ES-I3 (cell line): ENCODE results near the gene ADRA2B.
"Not testable (repeated sequence)": the region's sequence is repeated elsewhere in the genome, so short reads cannot be mapped to it uniquely, and the experiment has no call there.

Experiments
- H3K36me3 ChIP-seq: 2 replicates; pipeline ENCODE4 v1.6.1; 2013; ENCODE audit warnings: mild to moderate bottlenecking, low read length, control low read depth, moderate library complexity; ENCODE audit not compliant: insufficient read depth
- H3K4me1 ChIP-seq: 2 replicates; pipeline ENCODE4 v1.6.1; 2013; ENCODE audit warnings: mild to moderate bottlenecking, control low read depth, low read length; ENCODE audit not compliant: insufficient read depth
- H3K9ac ChIP-seq: 2 replicates; pipeline ENCODE4 v1.6.1; 2013; ENCODE audit warnings: low read depth, mild to moderate bottlenecking, low read length, moderate library complexity
- H3K9me3 ChIP-seq: 2 replicates; pipeline ENCODE4 v1.6.1; 2013; ENCODE audit warnings: mild to moderate bottlenecking, low read length, moderate library complexity; ENCODE audit not compliant: control insufficient read depth, insufficient read depth

Gene ADRA2B

DNA sequence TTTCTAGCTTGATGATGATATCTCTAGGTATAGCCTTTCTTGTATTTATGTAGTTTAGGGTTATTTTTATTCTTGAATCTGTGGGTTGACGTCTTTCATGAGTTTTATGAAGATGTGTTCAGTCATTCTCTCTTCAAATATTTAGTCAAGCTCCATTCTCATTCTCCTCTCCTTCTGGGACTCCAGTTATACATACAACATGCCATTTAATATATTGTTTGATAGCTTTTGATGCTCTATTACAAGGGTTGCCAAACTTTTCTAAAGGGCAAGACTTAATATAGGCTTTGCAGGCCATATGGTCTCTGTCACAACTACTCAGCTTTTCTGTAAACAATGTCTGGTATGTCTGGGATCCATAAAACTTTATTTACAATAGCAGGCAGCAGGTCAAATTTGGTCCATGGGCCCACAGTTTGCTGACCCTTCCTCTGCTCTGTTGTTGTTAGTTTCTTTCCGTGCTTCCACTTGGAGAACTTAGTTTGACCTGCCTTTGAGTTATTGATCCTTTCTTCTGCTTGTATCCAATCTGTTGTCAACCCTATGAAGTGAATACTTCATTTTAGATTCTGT, 41.1 kb downstream of the ADRA2B start:
- H3K36me3 ChIP-seq, result no peaks in the 10 kb centered on the region

DNA sequence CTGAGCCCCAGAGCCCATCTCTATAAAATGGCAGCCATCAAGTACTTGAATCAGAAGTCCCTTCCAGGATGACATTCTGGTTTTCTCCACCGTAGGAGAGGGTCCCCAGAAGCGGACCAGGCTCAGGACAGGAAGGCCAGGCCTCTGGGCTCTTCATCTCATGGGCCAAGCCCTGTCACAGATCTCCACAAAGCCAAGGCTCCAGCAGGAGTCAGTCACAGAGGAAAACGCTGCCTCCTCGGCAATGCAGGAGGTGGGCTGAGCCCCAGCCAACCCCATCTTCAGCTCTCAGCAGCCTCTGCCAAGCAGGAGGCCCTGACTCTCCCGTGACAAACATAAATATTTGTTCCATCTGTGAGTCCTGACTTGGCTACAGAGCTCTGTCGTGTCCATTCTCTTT, 42.2 kb downstream of the ADRA2B start:
- Histone ChIP-seq H3K9me3 (no peaks in the 10 kb centered on the region; the same call in 1 of the 2 replicates), H3K4me1 (no peaks in the 10 kb centered on the region)

More for the DNA sequence above, 41.1 kb downstream of the ADRA2B start:
- H3K4me1 ChIP-seq, result no peaks in the 10 kb centered on the region
- no peaks in the 10 kb centered on the region; the same call in 1 of the 2 replicates for H3K9me3 ChIP-seq
- H3K9ac ChIP-seq, result no peak overlapping the region

DNA sequence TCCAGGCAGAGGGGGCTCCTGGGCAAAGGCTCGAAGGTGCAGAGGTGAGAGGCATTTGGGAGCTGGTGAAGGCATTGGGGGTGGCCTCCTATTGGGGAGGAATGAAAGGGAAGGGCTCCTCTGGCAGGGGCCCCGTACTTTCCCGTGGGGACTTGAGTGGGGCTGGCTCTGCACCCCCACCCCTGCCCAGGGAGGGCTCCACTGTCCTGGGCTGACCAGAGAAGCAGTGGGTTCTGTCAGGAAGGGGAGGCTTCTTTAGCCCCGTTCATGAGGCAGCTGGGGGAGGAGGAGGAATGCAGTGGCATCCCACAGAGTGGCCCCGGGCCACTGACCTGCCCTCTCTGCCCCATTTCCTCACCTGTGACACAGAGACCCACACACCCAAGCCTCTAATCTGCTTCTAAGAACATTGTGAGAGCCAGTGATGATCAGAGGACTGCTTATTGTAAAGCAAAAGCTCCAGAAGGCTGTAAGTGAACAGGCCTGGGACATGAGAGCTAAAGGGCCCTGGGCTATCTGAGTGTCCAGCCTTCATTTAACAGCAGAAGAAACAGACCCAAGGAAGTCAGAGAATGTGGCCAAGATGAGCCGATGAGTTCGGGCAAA, 43.1 kb downstream of the ADRA2B start:
- H3K4me1 ChIP-seq, result no peaks in the 10 kb centered on the region
- no peaks in the 10 kb centered on the region; the same call in 1 of the 2 replicates for H3K9me3 ChIP-seq
- no peak overlapping the region for H3K9ac ChIP-seq

More for the DNA sequence above, 42.2 kb downstream of the ADRA2B start:
- H3K9ac ChIP-seq, result no peak overlapping the region
- H3K36me3 ChIP-seq, result no peaks in the 10 kb centered on the region

GRCh38 chr2:96072746-96073145, 43.6 kb downstream of the ADRA2B start:
- no peaks in the 10 kb centered on the region; the same call in 1 of the 2 replicates for H3K9me3 ChIP-seq
- no peaks in the 10 kb centered on the region for H3K36me3 ChIP-seq
- H3K9ac ChIP-seq, result no peak overlapping the region
- no peaks in the 10 kb centered on the region for H3K4me1 ChIP-seq

More for the DNA sequence above, 43.1 kb downstream of the ADRA2B start:
- H3K36me3 ChIP-seq, result no peaks in the 10 kb centered on the region

GRCh38 chr2:96071977-96072491, 44.3 kb downstream of the ADRA2B start:
- H3K9me3 ChIP-seq, H3K4me1 ChIP-seq, H3K9ac ChIP-seq, H3K36me3 ChIP-seq: not testable (repeated sequence)

GRCh38 chr2:96071087-96071976, 45.0 kb downstream of the ADRA2B start:
- H3K4me1 ChIP-seq, H3K9ac ChIP-seq, H3K36me3 ChIP-seq, H3K9me3 ChIP-seq: not testable (repeated sequence)

GRCh38 chr2:96070351-96070750, 46.0 kb downstream of the ADRA2B start:
- not testable (repeated sequence) for H3K4me1 ChIP-seq, H3K9me3 ChIP-seq, H3K36me3 ChIP-seq

DNA sequence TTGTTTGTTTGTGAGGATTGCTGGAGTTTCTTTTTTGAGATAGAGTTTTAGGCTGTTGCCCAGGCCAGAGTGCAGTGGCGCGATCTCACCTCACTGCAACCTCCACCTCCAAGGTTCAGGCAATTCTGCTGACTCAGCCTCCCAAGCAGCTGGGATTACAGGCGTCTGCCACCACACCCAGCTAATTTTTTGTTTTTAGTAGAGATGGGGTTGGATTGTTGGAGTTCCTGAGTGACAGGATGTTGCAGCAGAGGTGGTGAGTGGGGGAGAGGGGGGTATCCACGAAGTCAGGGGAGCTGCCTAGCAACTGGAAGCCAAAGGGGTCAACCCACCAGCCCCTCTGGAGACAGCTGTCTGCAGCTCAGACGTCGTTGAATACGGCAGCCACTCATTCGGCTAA, 46.5 kb downstream of the ADRA2B start:
- not testable (repeated sequence) for H3K4me1 ChIP-seq, H3K9ac ChIP-seq, H3K36me3 ChIP-seq, H3K9me3 ChIP-seq

More at GRCh38 chr2:96070351-96070750, 46.0 kb downstream of the ADRA2B start:
- H3K9ac ChIP-seq, result not testable (repeated sequence)

GRCh38 chr2:96067902-96068581, 48.3 kb downstream of the ADRA2B start:
- H3K4me1 ChIP-seq, H3K9ac ChIP-seq, H3K36me3 ChIP-seq, H3K9me3 ChIP-seq: not testable (repeated sequence)

DNA sequence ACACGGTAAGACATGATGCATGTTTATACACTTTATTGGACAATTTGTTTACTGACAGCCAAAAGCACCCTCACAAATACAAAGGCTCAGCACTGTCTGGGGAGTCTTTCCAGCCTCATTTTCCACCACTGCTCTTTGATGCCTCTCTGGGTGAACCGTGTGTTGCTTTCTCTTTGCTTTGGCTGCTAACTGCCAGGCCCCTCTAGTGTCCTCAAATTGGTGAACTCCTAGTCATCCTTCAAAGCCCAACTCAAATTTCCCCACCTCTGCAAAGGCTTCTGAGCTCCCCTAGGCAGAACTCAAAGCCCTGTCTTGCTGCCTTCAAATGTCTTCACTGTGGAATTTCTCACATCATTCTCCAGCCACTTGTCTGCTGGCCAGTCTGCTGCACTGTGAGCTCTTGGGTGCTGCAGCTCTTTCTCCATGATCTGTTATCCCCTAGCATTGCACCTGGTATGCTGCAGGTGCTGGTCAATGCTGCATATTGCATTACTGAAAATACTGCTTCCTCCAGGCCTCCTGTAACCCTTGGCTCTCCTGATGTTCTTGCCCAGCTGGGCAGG, 49.2 kb downstream of the ADRA2B start:
- not testable (repeated sequence) for H3K9me3 ChIP-seq, H3K9ac ChIP-seq, H3K36me3 ChIP-seq

DNA sequence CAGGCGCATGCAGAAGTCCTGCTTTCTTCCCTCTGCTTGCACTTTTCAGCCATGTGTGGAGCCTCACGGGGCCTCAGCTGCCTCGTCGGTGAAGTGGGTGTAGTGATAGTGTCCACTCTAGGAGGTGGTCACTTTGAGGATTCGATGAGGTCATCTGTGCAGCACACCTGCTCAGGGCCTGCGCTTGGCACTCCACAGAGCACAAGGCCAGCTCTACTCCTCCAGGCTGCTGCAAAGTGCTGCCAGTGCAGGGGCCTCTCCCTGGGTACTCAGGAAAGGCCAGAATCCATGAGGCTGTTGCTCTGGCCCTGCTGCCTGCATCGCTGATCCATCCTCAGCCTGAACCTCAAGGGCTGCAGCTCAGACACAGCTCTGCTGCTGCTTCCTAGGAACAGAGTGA, 49.9 kb downstream of the ADRA2B start:
- not testable (repeated sequence) for H3K9me3 ChIP-seq, H3K36me3 ChIP-seq, H3K4me1 ChIP-seq, H3K9ac ChIP-seq

More for the DNA sequence above, 49.2 kb downstream of the ADRA2B start:
- not testable (repeated sequence) for H3K4me1 ChIP-seq

- H3K36me3 ChIP-seq, H3K9ac ChIP-seq, H3K9me3 ChIP-seq, H3K4me1 ChIP-seq: not testable (repeated sequence)
Observed at GRCh38 chr2:96065954-96066353, 50.4 kb downstream of the ADRA2B start.

DNA sequence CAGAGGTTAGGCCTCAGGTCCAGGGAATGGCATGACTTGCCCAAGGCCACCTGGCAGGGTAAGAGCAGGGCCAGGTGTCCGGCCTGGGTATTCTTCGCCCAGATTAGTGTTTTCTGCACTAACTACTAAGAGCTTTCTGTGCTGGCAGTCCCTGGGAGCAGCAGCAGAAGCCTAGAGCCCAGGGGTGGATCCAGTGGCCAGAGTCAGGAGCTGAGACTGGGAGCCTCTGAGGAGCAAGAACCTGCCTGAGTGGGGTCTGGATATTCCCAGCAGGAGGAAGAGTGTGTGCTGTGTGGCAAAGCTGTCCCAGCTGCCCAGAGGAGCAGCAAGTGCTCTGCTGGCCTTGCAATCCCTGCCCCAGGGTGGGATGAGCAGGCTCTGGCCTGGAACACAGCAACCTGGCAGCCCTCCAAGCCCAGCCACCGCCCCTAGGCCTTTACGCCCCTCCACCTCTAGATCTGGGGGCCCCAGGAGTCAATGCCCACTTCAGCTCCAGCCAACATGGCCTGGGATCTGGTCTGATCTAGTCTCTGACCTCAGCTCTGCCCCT, 50.9 kb downstream of the ADRA2B start:
- H3K9ac ChIP-seq, result no peak overlapping the region
- peaks cover 5% of the 10 kb centered on the region; the same call in 1 of the 2 replicates for H3K4me1 ChIP-seq
- no peaks in the 10 kb centered on the region for H3K36me3 ChIP-seq
- H3K9me3 ChIP-seq, result no peaks in the 10 kb centered on the region

DNA sequence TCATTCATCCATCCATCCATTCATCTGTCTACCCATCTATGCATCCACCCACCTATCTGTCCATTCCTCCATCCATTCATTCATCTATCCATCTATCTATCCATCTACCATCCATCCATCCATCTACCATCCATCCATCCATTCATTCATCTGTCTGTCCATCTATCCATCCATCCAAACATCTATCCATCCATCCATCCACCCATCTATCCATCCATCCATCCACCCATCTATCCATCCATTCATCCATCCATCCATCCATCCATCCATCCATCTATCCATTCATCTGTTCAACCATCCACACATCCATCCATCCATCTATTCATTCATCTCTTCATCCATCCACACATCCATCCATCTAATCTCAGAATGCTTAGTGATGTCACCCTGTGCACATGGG, 51.6 kb downstream of the ADRA2B start:
- H3K9me3 ChIP-seq, H3K9ac ChIP-seq, H3K36me3 ChIP-seq, H3K4me1 ChIP-seq: not testable (repeated sequence)
